ENCODE results near the gene RETN. TPM values are rescaled to one million over a fixed set of nuclear protein-coding genes. Genes with fewer than 3 reads are reported as not detected.

RETN gene
- polyA plus RNA-seq, 2 of the 4 experiments (the other 2 are of a cell fraction) = not detected

DNA sequence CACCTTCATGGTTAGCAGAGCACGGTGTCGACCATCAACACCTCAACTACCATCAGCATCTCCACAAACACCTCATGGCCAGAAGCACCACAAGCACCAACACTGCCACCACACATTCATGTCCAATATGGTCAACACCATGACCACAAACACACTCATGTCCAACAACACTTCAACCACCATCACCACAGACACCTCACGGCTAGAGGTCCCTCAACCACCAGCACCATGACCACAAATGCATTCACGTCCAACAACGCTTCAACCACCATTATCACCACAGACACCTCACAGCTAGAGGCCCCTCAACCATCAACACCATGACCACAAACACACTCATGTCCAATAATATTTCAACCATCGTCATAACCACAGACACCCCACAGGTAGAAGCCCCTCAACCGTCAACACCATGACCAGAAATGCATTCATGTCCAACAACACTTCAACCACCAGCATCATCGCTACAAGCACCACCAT, 22.0 kb downstream of the RETN start:
- WGBS (ENCODE audit: missing lambda C conversion rate) = 68% methylated on average over 8 of the region's 8 CpGs
- TF ChIP-seq ZSCAN20 (CRISPR knock-in tag; IDR thresholded peaks at IDR 0.05) (no peak), NFE2L2 (conservative IDR thresholded peaks at IDR 0.05; ENCODE audit: low read length) (no peak), ESRRA (IDR thresholded peaks at IDR 0.05; ENCODE audit: borderline replicate concordance, low read length) (no peak), HOXB5 (CRISPR knock-in tag; IDR thresholded peaks at IDR 0.05) (no peak), KDM1A (IDR thresholded peaks at IDR 0.05; ENCODE audit: low read depth) (no peak), TFCP2L1 (CRISPR knock-in tag; IDR thresholded peaks at IDR 0.05) (no peak), ZFP36 (IDR thresholded peaks at IDR 0.05; ENCODE audit: borderline replicate concordance, partially characterized antibody) (no peak), FOSB (CRISPR knock-in tag; IDR thresholded peaks at IDR 0.05) (no peak), EHF (CRISPR knock-in tag; IDR thresholded peaks at IDR 0.05) (no peak)
- TF ChIP-seq, protein P1, sequence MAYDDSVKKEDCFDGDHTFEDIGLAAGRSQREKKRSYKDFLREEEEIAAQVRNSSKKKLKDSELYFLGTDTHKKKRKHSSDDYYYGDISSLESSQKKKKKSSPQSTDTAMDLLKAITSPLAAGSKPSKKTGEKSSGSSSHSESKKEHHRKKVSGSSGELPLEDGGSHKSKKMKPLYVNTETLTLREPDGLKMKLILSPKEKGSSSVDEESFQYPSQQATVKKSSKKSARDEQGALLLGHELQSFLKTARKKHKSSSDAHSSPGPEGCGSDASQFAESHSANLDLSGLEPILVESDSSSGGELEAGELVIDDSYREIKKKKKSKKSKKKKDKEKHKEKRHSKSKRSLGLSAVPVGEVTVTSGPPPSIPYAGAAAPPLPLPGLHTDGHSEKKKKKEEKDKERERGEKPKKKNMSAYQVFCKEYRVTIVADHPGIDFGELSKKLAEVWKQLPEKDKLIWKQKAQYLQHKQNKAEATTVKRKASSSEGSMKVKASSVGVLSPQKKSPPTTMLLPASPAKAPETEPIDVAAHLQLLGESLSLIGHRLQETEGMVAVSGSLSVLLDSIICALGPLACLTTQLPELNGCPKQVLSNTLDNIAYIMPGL (CRISPR knock-in tag; IDR thresholded peaks at IDR 0.05; ENCODE audit: borderline replicate concordance) = no peak
- TF ChIP-seq, protein P2, sequence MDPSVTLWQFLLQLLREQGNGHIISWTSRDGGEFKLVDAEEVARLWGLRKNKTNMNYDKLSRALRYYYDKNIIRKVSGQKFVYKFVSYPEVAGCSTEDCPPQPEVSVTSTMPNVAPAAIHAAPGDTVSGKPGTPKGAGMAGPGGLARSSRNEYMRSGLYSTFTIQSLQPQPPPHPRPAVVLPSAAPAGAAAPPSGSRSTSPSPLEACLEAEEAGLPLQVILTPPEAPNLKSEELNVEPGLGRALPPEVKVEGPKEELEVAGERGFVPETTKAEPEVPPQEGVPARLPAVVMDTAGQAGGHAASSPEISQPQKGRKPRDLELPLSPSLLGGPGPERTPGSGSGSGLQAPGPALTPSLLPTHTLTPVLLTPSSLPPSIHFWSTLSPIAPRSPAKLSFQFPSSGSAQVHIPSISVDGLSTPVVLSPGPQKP (IDR thresholded peaks at IDR 0.05; ENCODE audit: low read depth, low read length) = no peak
- ATAC-seq (no peak), DNase-seq (ENCODE audit: low read depth in 1 of 2, low spot score in 1 of 2) (no peak), FAIRE-seq (no peak)
- Histone ChIP-seq H3K9me3 (no peaks in the 10 kb centered on the region), H3K4me2 (no peak overlapping the region), H3K4me1 (no peaks in the 10 kb centered on the region), H3K4me3 (no peak overlapping the region), H3K27ac (no peak overlapping the region)
- ChIA-PET POLR2A (no interaction called here), CTCF (no interaction called here)

DNA sequence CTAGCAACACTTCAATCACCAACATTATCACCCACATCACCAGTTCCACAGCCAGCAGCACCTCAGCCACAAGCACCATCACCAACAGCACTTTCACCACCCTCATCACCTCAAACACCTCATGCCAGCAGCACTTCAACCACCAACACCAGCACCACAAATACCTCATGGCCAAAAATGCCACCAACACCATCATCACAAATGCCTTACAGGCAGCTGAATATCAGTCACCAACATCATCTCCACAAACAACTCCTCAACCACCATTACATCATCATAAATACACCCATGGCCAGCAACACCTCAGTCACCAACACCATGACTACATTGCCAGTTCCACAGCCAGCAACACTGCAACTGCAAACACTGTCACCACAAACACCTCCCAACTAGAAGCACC, 22.6 kb downstream of the RETN start:
- H3K4me1 ChIP-seq = no peaks in the 10 kb centered on the region
- no peak for DNase-seq (ENCODE audit: low read depth in 1 of 2, low spot score in 1 of 2)
- POLR2A ChIA-PET = no interaction called here
- ATAC-seq = no peak
- CTCF ChIA-PET = no interaction called here
- no peak overlapping the region for H3K4me2 ChIP-seq
- H3K27ac ChIP-seq = no peak overlapping the region
- no peak for FAIRE-seq
- TF ChIP-seq ZNF302 (CRISPR knock-in tag; IDR thresholded peaks at IDR 0.05) = no peak
- TF ChIP-seq POLR2AphosphoS2 (conservative IDR thresholded peaks at IDR 0.05; ENCODE audit: low read length) = no peak
- no peak overlapping the region for H3K4me3 ChIP-seq
- no peaks in the 10 kb centered on the region for H3K9me3 ChIP-seq

DNA sequence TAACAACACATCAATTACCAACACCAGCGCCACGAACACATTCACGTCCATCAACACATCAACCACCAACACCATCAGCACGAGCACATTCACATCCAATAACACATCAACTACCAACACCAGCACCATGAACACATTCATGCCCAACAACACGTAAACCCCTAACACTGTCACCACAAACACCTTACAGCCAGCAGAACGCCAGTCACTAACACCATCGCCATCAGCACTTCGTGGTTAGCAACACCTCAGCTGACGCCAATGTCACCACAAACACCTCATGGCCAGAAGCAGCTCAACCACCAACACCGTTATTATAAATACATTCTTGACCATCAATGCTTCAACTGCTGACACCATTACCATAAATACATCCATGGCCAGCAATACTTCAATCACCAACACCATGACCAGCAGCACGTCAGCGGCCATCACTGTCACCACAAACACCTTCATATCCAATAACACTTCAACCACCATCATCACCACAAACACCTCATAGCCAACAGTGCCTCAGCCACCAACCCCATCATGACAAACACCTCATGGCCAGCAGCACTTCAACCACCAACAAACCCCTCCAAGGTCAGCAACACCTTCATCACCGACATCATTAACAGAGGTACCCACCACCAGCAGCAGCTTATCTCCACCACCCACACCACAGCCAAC, 23.7 kb downstream of the RETN start:
- H3K9me3 ChIP-seq = no peaks in the 10 kb centered on the region
- ATAC-seq = no peak
- TF ChIP-seq JUNB (IDR thresholded peaks at IDR 0.05) = no peak
- TF ChIP-seq JUN (IDR thresholded peaks at IDR 0.05) = no peak
- TF ChIP-seq FOSL2 (IDR thresholded peaks at IDR 0.05) = no peak
- no peak for TF ChIP-seq FOSL2 (CRISPR knock-in tag; IDR thresholded peaks at IDR 0.05)
- no peak for TF ChIP-seq RFX5 (IDR thresholded peaks at IDR 0.05)
- TF ChIP-seq RARB (CRISPR knock-in tag; IDR thresholded peaks at IDR 0.05) = no peak
- TF ChIP-seq HEYL (CRISPR knock-in tag; IDR thresholded peaks at IDR 0.05) = no peak
- no peak for TF ChIP-seq FOSB (CRISPR knock-in tag; IDR thresholded peaks at IDR 0.05)
- TF ChIP-seq TP53 (CRISPR knock-in tag; IDR thresholded peaks at IDR 0.05) = no peak
- TF ChIP-seq, protein P3, sequence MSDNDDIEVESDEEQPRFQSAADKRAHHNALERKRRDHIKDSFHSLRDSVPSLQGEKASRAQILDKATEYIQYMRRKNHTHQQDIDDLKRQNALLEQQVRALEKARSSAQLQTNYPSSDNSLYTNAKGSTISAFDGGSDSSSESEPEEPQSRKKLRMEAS (IDR thresholded peaks at IDR 0.05) = no peak
- no peak for TF ChIP-seq MAZ (IDR thresholded peaks at IDR 0.05; ENCODE audit: borderline replicate concordance, low read depth, low read length)
- no peak overlapping the region for H3K27ac ChIP-seq
- H3K4me1 ChIP-seq = no peaks in the 10 kb centered on the region
- no peak for DNase-seq (ENCODE audit: low read depth in 1 of 2, low spot score in 1 of 2)
- FAIRE-seq = no peak
- WGBS (ENCODE audit: missing lambda C conversion rate) = 54% methylated on average over 13 of the region's 13 CpGs
- H3K4me3 ChIP-seq = no peak overlapping the region
- ChIA-PET CTCF (no interaction called here), POLR2A (no interaction called here)
- H3K4me2 ChIP-seq = no peak overlapping the region
